ENCODE data around the gene HNF4A. TPM values are rescaled to one million over a fixed set of nuclear protein-coding genes. Genes with fewer than 3 reads are reported as not detected.
A peak's percentile ranks its signal among the peaks of the same experiment; 100 is the strongest.

The HNF4A gene
- total and polyA plus RNA-seq, 2 of the 13 experiments (the other 11 are each of a cell fraction or from before 2014, with no cell fraction given), result 80.9 to 169 TPM

GRCh38 chr20:44402391-44403193 is 47.1 kb downstream of the HNF4A start (continued):
- TF ChIP-seq ATF7 (IDR thresholded peaks at IDR 0.05) (no peak), ATF7 (CRISPR knock-in tag; IDR thresholded peaks at IDR 0.05) (peak; percentile 39; the same call in 1 of the 2 replicates), KLF15 (CRISPR knock-in tag; IDR thresholded peaks at IDR 0.05; ENCODE audit: borderline replicate concordance) (no peak), ZNF749 (CRISPR knock-in tag; IDR thresholded peaks at IDR 0.05; ENCODE audit: borderline replicate concordance) (peak; percentile 80; the same call in 1 of the 2 replicates), HNRNPL (IDR thresholded peaks at IDR 0.05; ENCODE audit: low read depth, low read length) (peak; percentile 94), ZSCAN21 (CRISPR knock-in tag; IDR thresholded peaks at IDR 0.05; ENCODE audit: borderline replicate concordance) (no peak; the same call in 1 of the 2 replicates), ZNF563 (CRISPR knock-in tag; IDR thresholded peaks at IDR 0.05) (no peak; the same call in 1 of the 2 replicates), AHR (CRISPR knock-in tag; IDR thresholded peaks at IDR 0.05) (no peak), PATZ1 (CRISPR knock-in tag; IDR thresholded peaks at IDR 0.05) (0 out of 2 replicates have a peak, but pooled peaks have one; percentile 8), HNF1B (CRISPR knock-in tag; IDR thresholded peaks at IDR 0.05) (peak; percentile 66; the same call in 1 of the 2 replicates), EED (CRISPR knock-in tag; IDR thresholded peaks at IDR 0.05) (peak; percentile 35; the same call in 1 of the 2 replicates), ATF6 (CRISPR knock-in tag; conservative IDR thresholded peaks at IDR 0.05) (no peak; the same call in 1 of the 2 replicates), ZHX1 (CRISPR knock-in tag; IDR thresholded peaks at IDR 0.05; ENCODE audit: low read depth) (peak; percentile 61; the same call in 1 of the 2 replicates), ZNF782 (CRISPR knock-in tag; IDR thresholded peaks at IDR 0.05; ENCODE audit: borderline replicate concordance) (peak; percentile 94), GATA4 (IDR thresholded peaks at IDR 0.05; ENCODE audit: borderline replicate concordance, low read depth) (no peak), ZNF562 (CRISPR knock-in tag; IDR thresholded peaks at IDR 0.05; ENCODE audit: borderline replicate concordance) (no peak)
